Panc1 (cell line): Measurements from ENCODE around the gene MINAR1.

Source experiments
- CTCF ChIP-seq: fragments of 450-650 bp; IDR thresholded peaks from 2 replicates; pipeline ENCODE4 v1.5.1; 2017; ENCODE audit warnings: mild to moderate bottlenecking
- TF ChIP-seq, protein P1 (sequence below), 2 experiments: IDR thresholded peaks; 2 replicates each; pipeline ENCODE4 v1.6.1; 2011 to 2012; ENCODE audit warnings: low read depth in 2 of 2, control low read depth in 1 of 2, low read length in 1 of 2, mild to moderate bottlenecking in 1 of 2, moderate library complexity in 1 of 2; ENCODE audit not compliant: insufficient read depth in 1 of 2

- TF ChIP-seq CTCF, result no peak
- TF ChIP-seq, protein P1, sequence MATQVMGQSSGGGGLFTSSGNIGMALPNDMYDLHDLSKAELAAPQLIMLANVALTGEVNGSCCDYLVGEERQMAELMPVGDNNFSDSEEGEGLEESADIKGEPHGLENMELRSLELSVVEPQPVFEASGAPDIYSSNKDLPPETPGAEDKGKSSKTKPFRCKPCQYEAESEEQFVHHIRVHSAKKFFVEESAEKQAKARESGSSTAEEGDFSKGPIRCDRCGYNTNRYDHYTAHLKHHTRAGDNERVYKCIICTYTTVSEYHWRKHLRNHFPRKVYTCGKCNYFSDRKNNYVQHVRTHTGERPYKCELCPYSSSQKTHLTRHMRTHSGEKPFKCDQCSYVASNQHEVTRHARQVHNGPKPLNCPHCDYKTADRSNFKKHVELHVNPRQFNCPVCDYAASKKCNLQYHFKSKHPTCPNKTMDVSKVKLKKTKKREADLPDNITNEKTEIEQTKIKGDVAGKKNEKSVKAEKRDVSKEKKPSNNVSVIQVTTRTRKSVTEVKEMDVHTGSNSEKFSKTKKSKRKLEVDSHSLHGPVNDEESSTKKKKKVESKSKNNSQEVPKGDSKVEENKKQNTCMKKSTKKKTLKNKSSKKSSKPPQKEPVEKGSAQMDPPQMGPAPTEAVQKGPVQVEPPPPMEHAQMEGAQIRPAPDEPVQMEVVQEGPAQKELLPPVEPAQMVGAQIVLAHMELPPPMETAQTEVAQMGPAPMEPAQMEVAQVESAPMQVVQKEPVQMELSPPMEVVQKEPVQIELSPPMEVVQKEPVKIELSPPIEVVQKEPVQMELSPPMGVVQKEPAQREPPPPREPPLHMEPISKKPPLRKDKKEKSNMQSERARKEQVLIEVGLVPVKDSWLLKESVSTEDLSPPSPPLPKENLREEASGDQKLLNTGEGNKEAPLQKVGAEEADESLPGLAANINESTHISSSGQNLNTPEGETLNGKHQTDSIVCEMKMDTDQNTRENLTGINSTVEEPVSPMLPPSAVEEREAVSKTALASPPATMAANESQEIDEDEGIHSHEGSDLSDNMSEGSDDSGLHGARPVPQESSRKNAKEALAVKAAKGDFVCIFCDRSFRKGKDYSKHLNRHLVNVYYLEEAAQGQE (IDR thresholded peaks at IDR 0.05; ENCODE audit: insufficient read depth in 1 of 2, low read depth in 2 of 2, low read length in 1 of 2), result no peak
Observed at GRCh38 chr15:79434361-79434760, 2.2 kb downstream of the MINAR1 start.
